ENCODE results near the gene PPIE. TPM values are rescaled to one million over a fixed set of nuclear protein-coding genes. Genes with fewer than 3 reads are reported as not detected.
"Not testable (repeated sequence)": the region's sequence is repeated elsewhere in the genome, so short reads cannot be mapped to it uniquely, and the experiment has no call there.

Gene PPIE
- total RNA-seq, 1 donor from 2014 or later, result 39.0 TPM

DNA sequence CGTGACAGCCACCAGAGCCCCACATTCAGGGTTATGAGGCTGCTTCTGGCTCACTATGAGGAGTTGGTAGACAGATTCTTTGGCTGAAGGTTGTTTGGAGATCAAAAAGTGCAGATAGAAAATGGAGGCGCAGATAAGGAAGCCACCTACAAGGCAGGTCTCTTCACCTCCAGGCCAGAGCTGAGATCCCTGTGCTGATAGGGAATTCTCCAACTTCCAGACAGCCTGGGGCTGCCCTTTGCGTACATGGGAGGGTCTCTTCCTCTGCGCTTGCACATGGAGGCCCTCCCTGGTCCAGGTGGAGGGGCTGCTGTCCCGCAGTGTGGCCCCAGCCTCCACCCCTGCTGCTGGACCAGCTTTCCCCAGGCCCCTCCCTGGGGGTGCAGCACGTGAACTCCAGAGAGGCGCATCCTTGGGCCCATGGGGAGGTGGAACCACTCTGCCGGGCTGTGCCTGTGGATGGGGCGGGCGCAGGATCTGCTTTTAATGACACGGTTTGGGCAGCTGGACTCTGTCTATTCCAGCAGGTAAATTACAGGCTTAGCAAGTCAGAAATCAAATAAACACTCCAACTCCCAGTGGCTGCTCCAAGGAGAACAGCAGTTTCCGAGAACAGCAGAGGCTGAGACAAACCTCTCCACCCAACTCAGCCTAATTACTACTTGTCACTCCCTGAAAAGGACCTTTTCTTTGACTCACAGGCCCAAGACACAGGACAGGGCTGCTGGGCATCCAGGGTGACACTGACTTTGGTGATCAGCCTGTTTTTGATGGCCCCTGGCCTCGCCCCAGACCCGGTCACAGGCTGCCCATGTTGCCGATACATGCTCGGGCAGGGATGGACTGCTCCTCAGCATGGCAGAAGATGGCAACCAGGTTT, 20.1 kb downstream of the PPIE start:
- no peak for DNase-seq (ENCODE audit: low spot score)

DNA sequence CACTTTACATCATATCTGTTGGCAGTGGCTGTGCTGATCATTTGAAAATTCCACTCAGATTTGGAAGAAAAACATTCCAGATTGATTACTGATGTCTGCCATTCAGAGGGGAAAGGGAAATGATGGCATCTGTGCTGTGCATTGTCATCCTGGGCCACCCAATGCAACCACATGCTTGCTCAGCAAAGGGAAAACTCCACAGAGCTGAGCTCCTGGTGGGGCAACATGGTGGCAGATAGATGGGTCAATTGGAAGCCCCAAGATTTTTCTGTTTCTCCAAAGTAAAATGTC, 20.7 kb downstream of the PPIE start:
- no peak for DNase-seq (ENCODE audit: low spot score)

GRCh38 chr1:39760074-39761008, 21.7 kb downstream of the PPIE start:
- no peak for DNase-seq (ENCODE audit: low spot score)

DNA sequence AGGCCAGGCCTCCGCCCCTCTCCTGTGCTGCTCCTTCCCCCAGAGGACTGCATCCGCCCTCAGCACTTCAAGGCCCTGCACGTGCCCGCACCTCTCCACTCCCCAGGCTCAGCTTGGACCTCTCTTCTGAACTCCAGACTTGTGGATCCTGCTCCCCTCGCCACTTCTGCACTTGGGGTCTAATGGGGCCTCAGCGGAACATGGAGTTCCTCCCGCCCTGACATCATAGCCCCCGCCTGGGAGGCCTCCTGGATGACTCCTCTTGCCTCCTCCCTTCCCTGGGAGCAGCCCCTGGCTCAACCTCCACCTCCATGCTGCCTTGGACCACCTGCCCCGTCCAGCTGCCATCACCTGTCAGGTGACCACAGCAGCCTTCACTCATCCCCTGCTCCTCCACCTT, 22.3 kb downstream of the PPIE start:
- no peak for DNase-seq (ENCODE audit: low spot score)

DNA sequence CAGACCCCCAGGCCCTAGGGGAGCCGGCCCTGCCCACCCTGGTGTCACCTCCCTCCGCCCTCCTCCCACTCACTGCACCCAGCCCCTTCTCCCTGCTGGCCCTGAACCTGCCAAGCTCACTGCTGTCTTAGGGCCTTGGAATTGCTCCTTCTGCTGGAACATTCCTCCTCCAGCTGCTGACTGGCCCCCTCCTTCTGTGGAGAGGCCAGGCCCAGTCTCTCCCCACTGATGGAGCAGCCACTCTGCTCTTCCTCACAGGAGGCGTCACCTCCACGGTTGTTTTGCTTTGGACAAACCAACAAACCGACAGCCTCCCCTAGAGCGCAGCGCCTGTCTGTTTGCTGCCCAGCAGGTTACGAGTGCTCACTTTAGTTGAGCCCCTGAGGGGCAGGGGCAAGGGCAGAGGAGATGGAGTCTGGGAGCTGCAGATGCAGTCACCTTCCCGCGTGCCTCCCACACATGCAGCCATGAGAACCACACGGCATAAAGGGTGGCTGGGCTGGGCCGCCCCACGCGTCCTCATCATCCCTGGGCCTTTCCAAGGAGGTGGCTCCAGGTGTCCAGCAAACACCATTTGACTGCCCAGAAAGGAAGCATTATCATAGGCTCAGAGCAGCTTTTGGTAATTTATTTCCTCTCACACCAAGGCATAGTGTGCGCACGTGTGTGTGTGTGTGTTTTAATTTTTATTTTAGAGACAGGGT, 23.0 kb downstream of the PPIE start:
- DNase-seq (ENCODE audit: low spot score), result no peak

- DNase-seq (ENCODE audit: low spot score), result no peak
Observed at GRCh38 chr1:39762550-39763540, 24.2 kb downstream of the PPIE start.

DNA sequence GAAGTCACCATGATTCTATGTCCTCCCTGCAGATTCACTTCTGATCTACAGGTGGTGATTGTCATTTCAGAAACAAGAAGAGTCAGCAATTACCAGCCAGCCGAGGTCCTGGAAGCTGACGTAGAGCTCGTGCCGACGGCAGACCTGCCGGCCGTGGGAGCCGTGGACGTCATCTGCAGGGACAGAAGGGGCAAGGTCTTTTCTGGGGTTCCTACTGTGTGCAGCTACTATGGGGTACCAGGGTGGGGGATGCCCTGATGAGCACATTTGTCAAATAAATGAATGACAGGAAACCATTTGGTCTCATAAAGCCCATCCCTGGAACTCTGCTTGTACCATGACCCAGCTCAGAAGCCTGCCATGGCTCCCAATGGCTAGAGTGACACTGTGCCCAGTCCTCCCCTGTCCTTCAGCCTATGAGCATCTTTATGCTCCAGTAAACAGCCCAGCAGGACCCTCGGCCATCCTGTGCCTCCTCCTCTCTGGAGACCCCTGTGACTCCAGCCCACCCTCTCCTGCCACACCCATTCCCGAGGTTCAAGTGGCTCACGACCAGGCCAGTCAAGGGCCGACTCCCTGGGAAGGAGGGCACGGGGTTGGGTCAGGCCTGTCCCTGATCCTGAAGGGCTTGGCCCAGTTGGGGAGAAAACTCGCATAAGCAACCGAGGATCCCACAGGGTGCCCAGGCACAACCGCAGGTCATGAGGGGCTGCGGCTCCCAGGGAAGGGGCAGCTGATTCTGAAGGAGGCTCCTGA, 25.1 kb downstream of the PPIE start:
- DNase-seq (ENCODE audit: low spot score), result not testable (repeated sequence)

GRCh38 chr1:39764512-39764911, 25.8 kb downstream of the PPIE start:
- not testable (repeated sequence) for DNase-seq (ENCODE audit: low spot score)

GRCh38 chr1:39766466-39766865, 27.8 kb downstream of the PPIE start:
- DNase-seq (ENCODE audit: low spot score), result not testable (repeated sequence)

DNA sequence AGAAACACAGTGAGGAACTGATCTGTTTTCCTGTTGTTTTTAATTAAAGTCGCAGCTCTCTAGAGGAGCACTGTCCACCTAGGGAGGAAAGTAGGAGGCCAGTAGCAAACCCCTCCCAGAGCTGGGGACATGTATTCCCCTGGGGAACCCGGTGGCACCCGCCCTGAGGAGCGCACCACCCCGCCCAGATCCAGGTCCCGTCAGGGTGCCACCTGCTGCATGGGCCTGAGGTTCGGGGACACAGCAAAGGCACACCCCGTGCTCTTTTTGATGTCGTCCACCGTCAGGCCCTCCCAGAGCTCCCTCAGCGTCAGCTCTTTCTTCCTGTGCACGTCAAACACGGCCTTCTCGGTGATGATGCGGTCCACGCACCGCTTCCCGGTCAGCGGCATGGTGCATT, 30.8 kb downstream of the PPIE start:
- not testable (repeated sequence) for DNase-seq (ENCODE audit: low spot score)

- DNase-seq (ENCODE audit: low spot score), result not testable (repeated sequence)
Observed at GRCh38 chr1:39770100-39771021, 31.7 kb downstream of the PPIE start.

DNA sequence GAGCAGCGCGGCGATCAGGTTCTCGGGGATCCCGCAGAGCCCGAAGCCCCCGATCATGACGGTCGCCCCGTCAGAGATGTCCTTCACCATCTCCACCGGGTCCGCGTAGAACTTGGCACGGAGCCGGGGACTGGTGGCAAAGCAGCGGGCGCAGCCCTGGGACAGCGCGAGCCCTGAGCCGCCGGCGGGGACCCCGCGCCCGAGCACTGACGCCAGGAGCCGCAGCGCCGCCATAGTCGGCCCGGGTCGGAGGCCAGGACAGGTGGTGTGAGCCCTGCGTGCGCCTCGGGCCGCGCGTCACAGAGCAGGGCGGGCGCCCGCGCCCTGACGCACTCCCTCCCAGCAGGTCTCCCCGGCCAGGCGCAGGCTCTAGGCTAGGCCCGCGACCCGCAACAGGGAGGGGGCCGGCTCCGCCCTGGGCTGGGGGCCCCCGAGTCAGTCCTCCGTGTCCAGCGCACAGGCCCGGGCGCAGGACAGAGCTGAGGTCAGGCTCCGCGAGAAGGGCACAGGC, 32.4 kb downstream of the PPIE start, which contains the start of gene OXCT2:
TSS of gene OXCT2 (minus strand) at position 327 of the 511 bp plus-strand sequence. CDS start at position 234, 93 bp downstream.
- DNase-seq (ENCODE audit: low spot score), result not testable (repeated sequence)

- DNase-seq (ENCODE audit: low spot score), result not testable (repeated sequence)
Observed at GRCh38 chr1:39773369-39773979, 34.8 kb downstream of the PPIE start.

DNA sequence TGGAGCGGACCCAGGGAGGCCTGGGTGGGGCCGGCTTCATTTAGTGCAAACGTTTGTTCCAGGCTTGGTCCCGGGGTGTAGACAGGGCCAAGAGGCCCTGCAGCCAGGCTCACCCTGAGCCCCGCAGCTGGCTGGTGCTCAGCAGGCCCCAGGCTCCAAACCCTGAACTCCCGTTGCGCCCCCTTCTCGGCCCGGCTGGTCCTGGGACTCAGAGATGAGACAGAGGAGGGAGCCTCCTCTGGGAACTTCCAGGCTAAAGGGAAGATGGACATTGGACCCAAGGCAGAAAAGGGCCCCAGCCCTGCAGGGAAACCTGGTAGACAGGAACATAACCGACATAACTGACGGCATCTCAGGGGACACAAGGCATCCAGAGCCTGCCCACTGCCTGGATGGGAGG, 36.5 kb downstream of the PPIE start:
- not testable (repeated sequence) for DNase-seq (ENCODE audit: low spot score)

DNA sequence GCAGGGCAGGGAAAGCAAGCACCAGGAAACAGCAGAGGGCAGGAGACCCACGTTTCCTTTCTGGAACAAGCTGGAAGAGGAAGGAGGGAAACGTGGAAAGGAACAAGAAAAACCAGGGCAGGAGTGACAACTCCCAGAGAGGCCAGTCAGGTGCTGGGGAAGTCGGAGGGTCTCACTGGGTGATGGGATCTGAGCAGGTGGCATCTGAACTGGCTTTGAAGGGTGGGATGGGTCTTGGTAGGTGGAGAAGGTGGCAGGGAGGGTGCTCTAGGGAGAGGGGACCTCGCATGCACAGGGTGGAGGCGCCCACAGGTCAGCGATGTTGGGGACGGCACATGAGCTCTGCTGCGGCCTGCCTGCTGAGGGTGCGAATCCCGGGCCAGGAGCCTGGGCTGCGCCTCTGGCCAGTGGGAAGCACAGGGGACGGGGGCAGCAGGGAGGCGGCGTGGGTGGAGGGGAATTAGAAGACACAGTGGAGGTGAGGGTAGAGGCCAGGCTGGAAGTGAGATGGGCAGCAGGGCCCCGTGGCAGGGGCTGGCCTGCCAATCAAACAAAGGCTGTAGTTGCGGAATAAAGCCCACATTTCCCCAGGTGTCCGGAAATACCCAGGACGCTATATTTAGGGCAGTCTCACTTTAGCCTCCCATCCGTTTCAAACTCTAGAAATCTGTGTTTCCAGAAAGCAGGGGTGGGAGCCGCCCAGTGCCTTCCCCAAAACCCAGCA, 37.2 kb downstream of the PPIE start:
- DNase-seq (ENCODE audit: low spot score), result not testable (repeated sequence)

DNA sequence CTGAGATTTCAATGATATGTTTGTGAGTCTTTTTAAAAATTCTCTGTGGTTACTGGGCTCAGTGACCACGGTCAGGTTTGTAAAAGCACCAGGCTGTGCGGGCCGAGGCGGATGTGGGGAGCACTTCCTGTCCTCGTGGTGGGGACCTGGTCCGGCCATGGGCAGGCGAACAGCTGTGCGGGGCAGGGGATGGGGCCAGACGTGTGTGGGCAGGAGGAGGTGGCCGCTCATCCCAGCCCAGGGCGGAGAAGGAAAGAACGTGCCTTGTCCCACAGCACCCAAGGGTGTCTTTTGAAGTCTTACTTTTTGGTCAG, 37.7 kb downstream of the PPIE start:
- no peak for DNase-seq (ENCODE audit: low spot score)

- no peak for DNase-seq (ENCODE audit: low spot score)
Observed at GRCh38 chr1:39776886-39777285, 38.2 kb downstream of the PPIE start.

All from umbilical cord (tissue), 2 donors.